Epidermal melanocyte (primary cell): ENCODE measurements around the gene DNAJC19.
"Not testable (repeated sequence)": the region's sequence is repeated elsewhere in the genome, so short reads cannot be mapped to it uniquely, and the experiment has no call there.

Experiments used
- DNase-seq: peaks from one replicate; pipeline ENCODE4 v3.0.0; 2011; ENCODE audit warnings: low spot score; ENCODE audit not compliant: insufficient read length

Gene DNAJC19

DNA sequence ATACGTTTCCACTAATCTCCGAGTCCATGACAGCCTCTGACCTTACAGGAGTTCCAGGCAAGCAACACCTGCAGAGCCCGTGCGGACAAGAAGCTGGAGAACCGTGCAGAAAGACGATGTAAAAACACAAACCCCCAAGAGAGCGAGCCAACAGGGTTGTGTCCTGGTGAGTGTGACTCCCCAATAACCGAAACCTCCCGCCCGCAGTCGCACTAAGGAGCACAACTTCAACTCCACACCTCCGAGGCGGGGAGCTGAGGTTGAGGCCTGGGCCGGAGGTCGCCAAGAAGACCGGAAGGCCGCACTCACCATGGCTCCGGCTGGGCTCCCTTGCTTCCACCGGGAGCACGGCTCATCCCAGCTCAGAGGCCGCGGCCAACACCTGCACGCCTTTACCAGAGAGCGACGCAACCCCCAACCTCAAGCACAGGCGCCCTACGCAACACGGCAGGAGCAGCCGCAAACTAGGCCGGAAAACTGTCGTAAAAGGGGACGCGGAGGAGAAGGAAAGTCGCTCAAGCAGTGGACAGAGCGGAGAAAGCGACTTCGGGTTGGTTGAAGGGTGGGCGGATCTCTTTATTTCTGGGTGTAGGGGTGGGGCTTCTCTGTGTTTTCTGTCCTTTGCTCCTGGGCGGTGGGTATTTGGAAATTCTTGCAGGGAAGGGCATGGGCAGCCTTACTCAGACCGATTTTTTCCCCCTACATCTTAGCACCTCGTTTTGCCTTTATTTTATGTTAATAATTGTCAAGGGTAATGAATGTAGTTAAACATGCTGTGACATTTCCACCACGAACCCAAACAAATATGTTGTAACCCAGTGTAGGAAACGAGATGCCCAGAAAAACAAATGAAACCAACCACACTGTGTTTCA is at the start of gene DNAJC19:
Gene DNAJC19 (minus strand): TSS at position 446 of the 873 bp plus-strand sequence. CDS start 134 bp downstream, at position 312.
- DNase-seq = peak; percentile 87

DNA sequence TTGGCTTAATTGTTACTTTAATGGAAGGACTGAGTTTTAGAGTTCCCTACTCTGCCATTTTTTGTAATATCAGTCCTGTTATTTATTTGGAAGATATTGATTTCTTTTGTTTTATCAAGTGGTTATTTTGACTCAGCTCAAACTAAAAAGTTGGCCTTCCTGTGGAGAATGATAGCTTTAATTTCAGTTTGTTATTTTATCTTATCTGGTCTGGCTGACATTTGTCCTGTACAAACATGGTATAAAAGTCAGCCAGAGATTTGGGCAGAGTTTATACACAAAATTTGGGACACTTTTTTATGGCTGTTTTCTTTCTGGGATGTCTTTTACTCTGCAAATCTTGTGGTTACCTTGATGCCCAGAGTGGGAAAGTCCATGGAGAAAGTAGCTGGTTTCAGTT is 41.4 kb upstream of the DNAJC19 start:
- no peak for DNase-seq

DNA sequence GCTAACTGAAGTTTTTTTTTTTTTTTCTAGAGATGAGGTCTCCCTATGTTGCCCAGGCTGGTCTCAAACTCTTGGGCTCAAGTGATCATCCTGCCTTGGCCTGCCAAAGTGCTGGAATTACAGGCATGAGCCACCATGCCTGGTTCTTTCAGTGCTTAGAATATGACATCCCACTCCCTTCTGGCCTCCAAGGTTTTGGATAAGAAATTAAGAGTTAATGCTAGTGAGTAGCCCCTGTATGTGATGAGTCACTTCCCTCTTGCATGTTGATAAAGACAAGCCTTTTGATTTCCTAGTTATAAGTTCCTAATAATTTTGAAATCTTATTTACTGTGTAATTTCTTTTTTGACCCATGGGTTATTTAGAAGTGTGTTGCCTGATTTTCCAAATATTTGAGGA is 35.7 kb upstream of the DNAJC19 start:
- no peak for DNase-seq

DNA sequence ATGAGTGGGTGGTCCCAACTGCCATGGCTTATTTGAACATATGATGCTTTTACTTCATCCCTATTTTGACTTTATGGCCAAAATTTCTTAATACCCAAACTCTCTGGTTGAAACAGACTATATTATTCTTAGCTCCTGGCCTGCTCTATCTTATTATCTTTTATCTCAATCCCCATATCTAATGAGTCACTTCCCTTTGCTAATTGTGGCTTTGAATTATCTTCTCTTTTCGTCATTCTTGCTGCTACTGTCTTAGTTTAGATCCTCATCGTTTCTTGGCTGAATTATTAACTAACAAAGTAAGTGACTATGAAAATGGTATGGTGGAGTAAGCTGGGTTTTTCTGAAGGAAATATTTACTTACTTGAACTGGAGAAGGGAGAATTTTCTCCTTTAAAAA is 28.2 kb upstream of the DNAJC19 start:
- DNase-seq = no peak

DNA sequence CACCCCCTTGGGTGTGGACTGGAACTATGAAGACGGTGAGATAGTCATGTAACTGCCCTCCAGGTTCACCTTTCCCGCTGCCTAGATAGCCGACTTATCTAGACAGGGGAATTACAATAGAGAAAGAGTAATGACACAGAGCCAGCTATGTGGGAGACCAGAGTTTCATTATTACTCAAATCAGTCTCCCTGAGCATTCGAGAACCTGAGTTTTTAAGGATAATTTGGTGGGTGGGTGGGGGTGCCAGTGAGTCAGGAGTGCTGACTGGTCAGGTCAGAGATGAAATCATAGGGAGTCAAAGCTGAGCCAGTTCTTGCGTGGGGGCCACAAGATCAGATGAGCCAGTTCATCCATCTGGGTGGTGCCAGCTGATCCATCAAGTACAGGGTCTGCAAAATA is 19.7 kb upstream of the DNAJC19 start:
- no peak for DNase-seq

DNA sequence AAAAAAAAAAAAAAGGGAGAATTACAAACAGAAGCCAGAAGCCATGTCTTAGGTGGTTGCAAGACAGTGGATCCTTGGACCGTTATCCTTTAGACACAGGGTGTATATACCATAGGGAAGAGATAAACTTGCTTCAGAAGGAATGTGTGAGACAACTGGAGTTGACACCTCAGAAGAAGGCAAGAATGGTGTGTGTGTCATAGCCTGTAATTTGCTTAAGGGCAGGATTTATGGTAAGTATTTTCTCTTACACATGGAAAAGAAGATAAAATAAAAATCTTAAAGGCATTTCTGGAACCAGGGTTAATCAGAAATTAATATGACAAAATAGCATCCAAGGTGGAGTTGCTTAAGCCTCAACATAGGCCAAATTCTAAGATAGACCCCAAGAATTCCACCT is 19.3 kb upstream of the DNAJC19 start:
- no peak for DNase-seq

DNA sequence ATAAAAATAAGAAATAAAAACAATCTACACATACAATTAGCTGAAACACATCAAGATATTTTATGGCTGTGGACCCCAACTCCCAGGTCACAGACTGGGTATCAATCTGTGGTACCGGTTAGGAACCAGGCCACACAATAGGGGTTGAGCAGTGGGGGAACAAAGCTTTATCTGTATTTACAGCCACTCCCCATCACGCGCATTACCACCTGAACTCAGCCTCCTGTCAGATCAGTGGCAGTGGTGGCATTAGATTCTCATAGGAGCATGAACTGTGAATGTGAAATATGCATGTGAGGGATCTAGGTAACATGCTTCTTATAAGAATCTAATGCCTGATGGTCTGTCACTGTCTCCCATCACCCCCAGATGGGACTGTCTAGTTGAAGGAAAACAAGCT is 17.7 kb upstream of the DNAJC19 start:
- no peak for DNase-seq

DNA sequence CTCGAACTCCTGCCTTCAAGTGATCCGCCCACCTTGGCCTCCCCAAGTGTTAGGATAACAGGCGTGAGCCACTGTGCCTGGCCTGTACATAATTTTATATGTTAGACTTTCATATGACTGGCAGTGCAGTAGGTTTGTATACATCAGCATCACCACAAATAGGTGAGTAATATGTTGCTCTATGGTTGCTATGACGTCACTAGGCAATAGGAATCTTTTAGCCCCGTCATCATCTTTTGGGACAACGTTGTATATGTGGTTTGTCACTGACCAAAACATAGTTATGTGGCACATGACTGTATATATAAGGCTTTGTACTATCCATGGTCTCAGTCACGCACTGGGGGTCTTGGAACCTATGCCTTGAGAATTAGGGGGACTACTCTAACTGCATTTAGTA is 17.0 kb upstream of the DNAJC19 start:
- no peak for DNase-seq

DNA sequence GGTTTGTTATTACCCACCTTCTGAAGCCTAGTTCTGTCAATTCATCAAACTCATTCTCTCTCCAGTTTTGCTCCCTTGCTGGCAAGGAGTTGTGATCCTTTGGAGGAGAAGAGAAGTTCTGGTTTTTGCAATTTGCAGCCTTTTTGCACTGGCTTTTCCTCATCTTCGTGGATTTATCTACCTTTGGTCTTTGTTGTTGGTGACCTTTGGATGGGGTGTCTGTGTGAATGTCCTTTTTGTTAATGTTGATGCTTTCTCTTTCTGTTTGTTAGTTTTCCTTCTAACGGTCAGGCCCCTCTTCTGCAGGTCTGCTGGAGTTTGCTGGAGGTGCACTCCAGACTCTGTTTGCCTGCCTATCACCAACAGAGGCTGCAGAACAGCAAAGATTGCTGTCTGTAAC is 13.9 kb upstream of the DNAJC19 start:
- DNase-seq = not testable (repeated sequence)

DNA sequence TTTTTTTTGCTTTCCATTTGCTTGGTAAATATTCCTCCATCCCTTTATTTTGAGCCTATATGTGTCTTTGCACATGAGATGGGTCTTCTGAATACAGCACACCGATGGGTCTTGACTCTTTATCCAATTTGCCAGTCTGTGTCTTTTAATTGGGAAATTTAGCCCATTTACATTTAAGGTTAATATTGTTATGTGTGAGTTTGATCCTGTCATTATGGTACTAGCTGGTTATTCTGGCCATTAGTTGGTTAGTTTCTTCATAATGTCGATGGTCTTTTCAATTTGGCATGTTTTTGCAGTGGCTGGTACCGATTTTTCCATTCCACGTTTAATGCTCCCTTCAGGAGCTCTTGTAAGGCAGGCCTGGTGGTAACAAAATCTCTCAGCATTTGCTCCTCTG is 12.8 kb upstream of the DNAJC19 start:
- DNase-seq = not testable (repeated sequence)

DNA sequence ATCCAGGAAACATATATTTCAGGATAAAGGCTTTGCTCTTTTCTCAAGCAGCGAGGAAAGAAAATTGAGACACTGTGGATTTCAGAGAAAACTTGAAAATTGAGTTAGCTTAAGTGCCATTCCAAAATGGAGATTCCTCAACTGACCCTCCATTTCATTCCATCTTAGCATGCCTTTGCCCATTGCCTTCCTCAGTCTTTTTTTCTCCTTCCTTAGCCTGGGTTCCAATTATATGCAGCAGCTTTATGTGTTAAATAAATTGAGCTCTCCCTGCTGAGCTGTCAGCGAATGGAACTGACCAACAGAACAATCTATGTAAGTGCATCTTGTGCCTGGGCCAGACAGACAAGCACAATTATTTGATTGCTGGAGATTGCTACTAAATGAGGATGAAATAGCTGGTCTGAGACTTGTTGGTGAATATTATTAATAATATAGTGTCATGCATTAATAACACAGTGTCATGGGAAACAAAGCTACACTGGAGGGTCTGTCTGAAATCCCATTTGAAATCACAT is 6.9 kb upstream of the DNAJC19 start:
- DNase-seq = no peak

DNA sequence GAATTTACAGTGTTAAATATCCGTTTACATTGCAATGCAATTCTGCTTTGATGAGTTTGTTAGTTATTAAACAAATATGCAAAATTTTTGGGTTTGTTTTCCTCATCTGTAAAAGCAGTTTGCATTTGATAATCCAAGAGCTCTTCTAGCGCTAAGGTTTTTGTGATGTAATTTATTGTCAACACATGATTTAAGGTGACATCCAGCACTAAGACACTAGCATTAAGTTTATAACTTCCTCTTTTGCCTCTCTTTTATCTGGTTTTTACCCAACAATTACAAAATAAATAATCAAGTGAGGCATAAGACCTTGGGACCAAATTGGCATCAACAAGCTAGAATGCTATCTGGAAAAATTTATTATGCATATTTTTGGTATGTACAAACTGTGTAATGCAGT is 969 bp upstream of the DNAJC19 start:
- DNase-seq = no peak

DNA sequence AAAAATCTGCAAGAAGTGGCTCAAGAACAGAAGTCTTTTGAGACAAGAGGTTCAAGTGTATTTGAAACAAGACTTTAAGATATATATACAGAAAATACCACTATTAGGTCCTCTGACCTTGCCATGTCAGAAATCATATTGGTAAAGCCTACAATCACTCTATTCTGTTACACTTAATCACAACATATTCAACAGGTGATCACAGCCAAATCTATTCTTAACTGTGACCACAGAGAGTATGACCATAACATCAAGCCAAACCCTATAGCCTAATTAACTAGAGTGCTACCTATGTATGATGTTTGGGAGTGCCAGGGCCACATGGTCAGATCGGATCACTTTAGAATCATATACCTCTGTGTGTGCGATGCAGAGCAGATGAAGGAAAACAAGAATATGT is 2.2 kb downstream of the DNAJC19 start:
- no peak for DNase-seq

DNA sequence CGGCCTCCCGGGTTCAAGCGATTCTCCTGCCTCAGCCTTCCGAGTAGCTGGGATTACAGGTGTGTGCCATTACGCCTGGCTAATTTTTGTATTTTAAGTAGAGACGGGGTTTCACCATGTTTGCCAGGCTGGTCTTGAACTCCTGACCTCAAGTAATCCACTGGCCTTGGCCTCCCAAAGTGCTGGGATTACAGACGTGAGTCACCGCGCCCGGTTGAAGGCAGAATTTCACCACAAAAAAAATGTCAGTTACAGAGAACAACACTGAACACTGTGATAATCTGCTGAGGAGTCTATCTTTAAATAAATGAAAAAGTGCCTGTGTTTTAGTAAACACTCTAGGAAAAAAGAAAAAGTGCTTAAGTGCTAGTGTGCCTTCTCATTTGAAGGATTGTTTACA is 3.2 kb downstream of the DNAJC19 start:
- not testable (repeated sequence) for DNase-seq

DNA sequence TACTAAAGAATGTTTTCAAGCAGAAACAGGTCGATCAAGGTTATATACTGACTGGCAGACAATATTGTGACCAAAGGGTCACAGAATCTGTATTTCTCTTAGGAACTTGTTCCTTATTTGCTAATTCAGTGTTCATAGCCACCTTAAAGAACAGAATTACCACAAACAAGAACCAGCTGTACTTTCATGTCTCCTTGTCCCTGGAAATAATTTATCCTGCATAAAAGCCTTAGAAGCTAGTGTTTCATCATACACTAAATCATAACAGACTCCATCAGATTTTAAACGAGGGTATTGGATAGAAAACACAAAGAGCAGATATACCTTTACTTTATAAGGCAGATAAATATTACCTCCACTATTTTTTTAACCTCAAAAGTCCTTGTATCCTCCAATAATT is 6.4 kb downstream of the DNAJC19 start:
- no peak for DNase-seq

DNA sequence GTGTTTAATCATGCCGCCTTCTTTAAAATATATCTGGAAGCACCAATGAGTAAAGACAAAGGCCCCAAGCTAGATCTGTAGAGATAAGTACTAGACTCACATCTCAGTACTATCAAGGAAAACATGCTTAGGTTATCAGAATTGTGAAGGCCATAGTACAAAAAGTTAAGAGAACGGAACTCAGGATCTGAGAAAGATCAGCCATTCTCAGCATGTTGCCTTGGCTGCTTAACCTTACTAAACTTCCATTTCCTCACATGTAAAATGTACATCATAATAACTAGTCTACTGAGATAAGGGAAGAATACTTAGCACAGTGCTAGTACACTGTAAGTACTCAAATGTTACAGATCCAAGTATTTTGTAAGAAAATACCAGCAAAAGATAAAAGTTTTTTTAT is 7.6 kb downstream of the DNAJC19 start:
- no peak for DNase-seq

DNA sequence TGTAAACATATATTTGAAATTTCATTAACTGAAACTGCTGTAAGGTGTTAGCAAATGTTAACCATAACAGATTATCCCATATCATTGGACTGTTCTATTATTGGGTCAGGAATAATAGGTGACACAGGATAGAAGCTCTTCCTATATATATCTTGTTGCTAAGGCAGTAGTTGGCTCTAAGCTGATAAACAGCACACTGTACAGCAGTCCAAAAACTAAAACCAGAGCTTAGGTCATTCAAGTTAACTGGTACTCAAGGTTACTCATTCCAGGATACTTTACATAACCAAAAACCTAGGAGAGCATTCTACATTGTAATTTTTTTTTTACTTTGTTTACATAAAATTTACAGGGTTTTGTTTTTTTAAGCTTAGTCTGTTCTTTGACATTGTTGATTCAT is 8.9 kb downstream of the DNAJC19 start:
- DNase-seq = no peak

DNA sequence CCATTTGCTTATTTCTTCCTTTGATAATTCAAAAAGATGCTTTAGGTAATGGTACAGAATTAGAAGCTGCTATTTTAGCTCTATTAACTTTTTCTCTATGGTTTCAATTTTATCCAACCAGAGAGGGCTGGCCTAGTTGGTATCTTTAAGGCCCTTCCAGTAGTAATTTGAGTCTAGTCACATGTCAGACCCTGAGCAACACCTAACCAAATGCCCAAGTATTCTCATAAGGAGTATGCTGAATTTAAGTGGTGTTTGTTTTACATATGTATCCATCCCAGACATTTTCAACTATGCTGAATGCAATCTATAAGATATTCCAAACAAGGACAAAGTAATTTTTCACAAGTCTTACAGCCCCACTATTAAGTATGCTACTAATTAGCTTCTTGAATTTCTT is 9.6 kb downstream of the DNAJC19 start:
- no peak for DNase-seq

DNA sequence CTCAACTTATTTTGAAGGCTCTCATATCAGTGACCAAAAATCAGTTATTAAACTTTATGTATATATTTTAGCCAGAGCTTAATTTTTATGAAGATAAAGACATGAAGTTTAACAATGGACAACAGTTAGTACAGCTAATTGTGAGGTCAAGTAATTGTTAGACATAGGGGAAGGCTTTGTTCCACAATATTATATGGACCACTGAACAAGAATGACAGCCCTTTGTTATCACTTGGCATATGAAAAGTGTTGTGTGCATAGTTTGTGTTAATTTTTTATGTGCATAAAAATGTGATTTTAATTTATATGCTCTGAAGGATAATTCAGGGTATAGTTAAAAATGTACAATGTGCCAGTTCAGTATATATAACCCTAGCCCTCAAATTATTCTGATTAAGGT is 12.0 kb downstream of the DNAJC19 start:
- DNase-seq = no peak

DNA sequence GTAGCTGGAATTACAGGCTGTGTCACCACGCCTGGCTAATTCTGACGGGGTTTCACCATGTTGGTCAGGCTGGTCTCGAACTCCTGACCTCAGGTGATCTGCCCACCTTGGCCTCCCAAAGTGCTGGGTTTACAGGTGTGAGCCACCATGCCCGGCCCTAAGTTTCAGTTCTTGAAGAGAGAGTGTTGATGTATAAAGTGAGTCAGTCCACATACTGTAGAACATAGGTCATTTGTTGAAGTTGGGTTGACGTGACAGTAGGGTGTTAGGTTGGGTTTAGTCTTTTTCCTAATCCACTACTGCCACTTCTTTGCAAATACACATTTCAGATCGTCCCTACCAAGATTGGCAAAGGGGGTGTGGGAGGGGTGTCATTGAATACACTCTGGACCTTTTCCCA is 15.2 kb downstream of the DNAJC19 start:
- DNase-seq = no peak

DNA sequence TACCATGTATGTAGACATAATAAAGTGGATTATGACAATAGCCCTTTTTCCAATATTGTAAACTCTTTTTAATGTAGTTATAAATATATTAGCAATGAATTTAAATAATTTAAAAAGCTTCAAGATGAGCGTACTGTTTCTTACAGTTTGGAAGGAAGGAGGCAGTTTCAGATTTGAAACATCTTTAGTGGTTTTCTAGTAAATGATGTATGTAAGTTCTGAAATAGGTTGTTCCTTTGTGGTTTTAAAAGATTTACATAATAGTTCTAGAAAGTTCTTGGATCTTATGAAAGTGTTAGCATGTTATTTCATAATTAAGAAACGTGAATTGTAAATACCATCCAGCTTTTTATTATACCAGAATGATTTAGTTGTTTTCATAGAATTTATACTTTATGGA is 16.0 kb downstream of the DNAJC19 start:
- no peak for DNase-seq

DNA sequence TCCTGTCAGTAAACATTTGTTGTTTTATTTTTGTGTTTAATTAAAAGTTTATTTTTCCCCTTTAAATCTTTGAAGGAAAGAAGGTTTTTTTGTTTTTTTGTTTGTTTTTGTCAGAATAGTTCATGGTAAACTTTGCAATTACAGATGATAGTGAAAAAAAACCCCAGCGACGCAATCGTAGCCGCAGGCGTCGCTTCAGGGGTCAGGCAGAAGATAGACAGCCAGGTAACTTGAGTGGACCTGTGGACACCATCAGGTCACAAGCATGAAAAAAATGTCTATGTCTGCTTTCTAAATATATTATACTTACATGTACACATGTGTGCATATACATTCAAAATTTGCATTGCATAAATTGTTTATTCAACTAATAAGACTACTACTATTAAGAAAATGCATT is 18.6 kb downstream of the DNAJC19 start:
- DNase-seq = no peak

DNA sequence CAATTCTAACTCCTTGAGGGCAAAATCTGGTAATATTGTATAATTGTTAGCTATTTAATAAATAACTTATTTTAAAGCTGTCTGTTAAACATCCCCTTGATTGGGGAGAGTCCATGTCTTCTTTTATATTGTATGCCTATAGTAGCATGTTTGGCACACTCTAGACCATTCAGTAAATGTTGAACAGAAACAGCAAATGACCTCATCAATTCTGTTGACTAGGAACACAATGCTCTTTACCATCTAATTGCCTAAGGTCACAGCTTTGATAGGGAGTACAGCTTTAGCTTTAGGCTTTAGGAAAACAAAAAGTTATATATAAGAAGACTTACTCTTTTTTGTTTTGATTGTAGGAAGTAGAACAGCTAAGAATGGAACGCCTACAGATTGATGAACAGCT is 27.0 kb downstream of the DNAJC19 start:
- DNase-seq = no peak
